HEK293 (cell line): Measurements from ENCODE around the gene AK5.

Source experiments
- CTCF ChIA-PET: fragments of 350-600 bp; formaldehyde crosslinking; extraction: SDS; loops from one replicate; lab custom pipeline; 2021; ENCODE audit warnings: antibody characterized with exemption; lab: Yijun Ruan, JAX
- POLR2A ChIA-PET: fragments of 300-600 bp; formaldehyde crosslinking; extraction: SDS; loops from one replicate; lab custom pipeline; 2020; ENCODE audit warnings: antibody characterized with exemption, inconsistent platforms; lab: Yijun Ruan, JAX
- H3K27ac ChIP-seq: fragments of 200-500 bp; sonication (Bioruptor generic); 2 replicates; pipeline ENCODE4 v1.5.1; 2014; ENCODE audit warnings: low read depth, low read length, control low read depth, inconsistent platforms; ENCODE audit errors: extremely low read depth
- H3K36me3 ChIP-seq, 2 experiments: fragments of 200-500 bp in 1 of 2; sonication (Bioruptor generic) in 1 of 2; 1 replicate in 1 of 2; 2 replicates in 1 of 2; pipeline ENCODE4 v1.5.1; 2014 to 2017; ENCODE audit warnings: inconsistent platforms in 2 of 2, low read length in 2 of 2; ENCODE audit not compliant: control insufficient read depth in 2 of 2, insufficient read depth in 1 of 2
- H3K4me1 ChIP-seq: fragments of 200-500 bp; sonication (Bioruptor generic); 2 replicates; pipeline ENCODE4 v1.5.1; 2014; ENCODE audit warnings: mild to moderate bottlenecking, low read length, inconsistent platforms; ENCODE audit not compliant: control insufficient read depth, insufficient read depth
- H3K4me3 ChIP-seq: 2 replicates; pipeline ENCODE4 v1.5.1; 2011; ENCODE audit warnings: low read depth, mild to moderate bottlenecking, control low read depth, low read length, moderate library complexity
- H3K9me3 ChIP-seq: fragments of 200-500 bp; sonication (Bioruptor generic); 2 replicates; pipeline ENCODE4 v1.5.1; 2014; ENCODE audit warnings: low read depth, low read length, inconsistent platforms; ENCODE audit not compliant: control insufficient read depth, insufficient read depth
- SETDB1 ChIP-seq: IDR thresholded peaks from one replicate; pipeline ENCODE4 v1.6.1; 2017; ENCODE audit warnings: mild to moderate bottlenecking, low read length, moderate library complexity, mixed read lengths; ENCODE audit not compliant: insufficient read length
- SP7 ChIP-seq: fragments of 450-650 bp; formaldehyde crosslinking; IDR thresholded peaks from 2 replicates; pipeline ENCODE4 v1.5.1; 2016; ENCODE audit warnings: missing biosample characterization, missing genetic modification characterization
- ZNF626 ChIP-seq: fragments of 450-650 bp; sonication (Bioruptor Pico); formaldehyde crosslinking; IDR thresholded peaks from 2 replicates; pipeline ENCODE4 v1.5.1; 2018; ENCODE audit warnings: missing biosample characterization, missing genetic modification characterization, inconsistent platforms

The AK5 gene

DNA sequence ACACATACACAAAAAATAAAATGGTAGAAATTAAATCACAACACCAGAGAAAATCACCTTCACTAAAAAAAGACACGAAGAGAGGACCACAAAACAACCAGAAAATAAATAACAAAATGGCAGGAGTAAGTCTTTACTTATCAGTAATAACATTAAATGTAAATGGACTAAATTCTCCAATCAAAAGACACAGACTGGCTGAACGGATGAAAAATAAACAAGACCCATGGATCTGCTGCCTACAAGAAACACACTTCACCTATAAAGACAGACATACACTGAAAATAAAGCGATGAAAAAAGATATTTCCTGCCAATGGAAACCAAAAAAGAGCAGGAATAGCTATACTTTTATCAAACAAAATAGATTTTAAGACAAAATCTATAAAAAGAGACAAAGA lies 327.1 kb downstream of the AK5 start:
- ChIA-PET CTCF (interaction anchor here (0.6 kb wide), 1 partner anchor 286 kb away, joined by 3 read pairs; no protein-coding TSS in a partner anchor), POLR2A (no interaction called here)
- TF ChIP-seq ZNF626 (tag by site-specific recombination) (0 out of 2 replicates have a peak, but pooled peaks have one; percentile 23), SETDB1 (peak; percentile 97), SP7 (tag by site-specific recombination) (no peak)
- no peak overlapping the region for H3K27ac ChIP-seq
- H3K4me3 ChIP-seq, result no peak overlapping the region
- no peaks in the 10 kb centered on the region for H3K4me1 ChIP-seq
- H3K36me3 ChIP-seq, result no peaks in the 10 kb centered on the region
- no peaks in the 10 kb centered on the region for H3K9me3 ChIP-seq
